ENCODE measurements around the gene UIMC1. TPM values are rescaled to one million over a fixed set of nuclear protein-coding genes. Genes with fewer than 3 reads are reported as not detected.

UIMC1 gene
- total RNA-seq, 1 donor from 2014 or later = 40.9 TPM

DNA sequence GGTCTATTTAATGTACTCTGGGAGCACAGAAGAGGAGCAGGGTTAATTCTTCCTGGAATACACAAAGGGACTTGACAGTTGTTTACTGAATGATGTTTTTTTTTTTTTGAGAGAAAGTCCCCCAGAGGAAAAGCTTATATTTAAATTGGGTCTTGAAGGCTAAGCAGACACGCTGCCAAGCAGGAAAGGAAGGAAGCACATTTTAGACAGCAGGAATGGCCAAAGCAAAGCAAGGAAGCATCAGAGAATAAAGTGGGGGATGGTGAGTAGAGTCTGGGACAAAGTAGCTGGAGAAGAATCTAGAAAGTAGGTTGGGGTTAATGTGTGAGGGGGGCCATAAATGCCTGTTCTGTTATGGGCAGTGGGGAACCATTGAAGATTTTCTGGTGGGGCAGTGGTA is 37.4 kb upstream of the UIMC1 start:
- Mint-ChIP-seq H3K36me3 (ENCODE audit: low read depth, unreplicated experiment) (peaks cover 14% of the 10 kb centered on the region), H3K4me1 (ENCODE audit: unreplicated experiment) (peaks cover 16% of the 10 kb centered on the region), H3K4me3 (ENCODE audit: unreplicated experiment) (peak overlapping the region; percentile 38)

DNA sequence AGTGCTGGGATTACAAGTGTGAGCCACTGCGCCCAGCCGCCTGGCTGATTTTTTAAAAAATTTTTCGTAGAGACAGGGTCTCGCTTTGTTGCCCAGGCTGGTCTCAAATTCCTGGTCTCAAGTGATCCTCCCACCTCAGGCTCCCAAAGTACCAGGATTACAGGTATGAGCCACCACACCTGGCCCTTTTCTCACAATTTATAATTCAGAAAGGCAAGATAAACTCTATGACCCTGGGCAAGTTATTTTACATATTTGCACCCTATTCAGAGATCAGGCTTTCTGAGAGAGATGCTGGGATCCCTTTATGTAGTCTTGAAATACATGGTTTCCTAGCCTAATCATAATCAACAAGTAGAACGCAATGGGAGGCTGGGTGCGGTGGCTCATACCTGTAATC is 36.5 kb upstream of the UIMC1 start:
- no peak for DNase-seq (ENCODE audit: low spot score)
- H3K4me1 Mint-ChIP-seq (ENCODE audit: unreplicated experiment) = peaks cover 16% of the 10 kb centered on the region
- H3K27me3 Mint-ChIP-seq (ENCODE audit: unreplicated experiment) = no peaks in the 10 kb centered on the region
- H3K4me3 Mint-ChIP-seq (ENCODE audit: unreplicated experiment) = no peak overlapping the region
- H3K9me3 Mint-ChIP-seq (ENCODE audit: unreplicated experiment) = no peaks in the 10 kb centered on the region
- H3K27ac Mint-ChIP-seq (ENCODE audit: unreplicated experiment) = no peak overlapping the region
- TF ChIP-seq, protein P1, sequence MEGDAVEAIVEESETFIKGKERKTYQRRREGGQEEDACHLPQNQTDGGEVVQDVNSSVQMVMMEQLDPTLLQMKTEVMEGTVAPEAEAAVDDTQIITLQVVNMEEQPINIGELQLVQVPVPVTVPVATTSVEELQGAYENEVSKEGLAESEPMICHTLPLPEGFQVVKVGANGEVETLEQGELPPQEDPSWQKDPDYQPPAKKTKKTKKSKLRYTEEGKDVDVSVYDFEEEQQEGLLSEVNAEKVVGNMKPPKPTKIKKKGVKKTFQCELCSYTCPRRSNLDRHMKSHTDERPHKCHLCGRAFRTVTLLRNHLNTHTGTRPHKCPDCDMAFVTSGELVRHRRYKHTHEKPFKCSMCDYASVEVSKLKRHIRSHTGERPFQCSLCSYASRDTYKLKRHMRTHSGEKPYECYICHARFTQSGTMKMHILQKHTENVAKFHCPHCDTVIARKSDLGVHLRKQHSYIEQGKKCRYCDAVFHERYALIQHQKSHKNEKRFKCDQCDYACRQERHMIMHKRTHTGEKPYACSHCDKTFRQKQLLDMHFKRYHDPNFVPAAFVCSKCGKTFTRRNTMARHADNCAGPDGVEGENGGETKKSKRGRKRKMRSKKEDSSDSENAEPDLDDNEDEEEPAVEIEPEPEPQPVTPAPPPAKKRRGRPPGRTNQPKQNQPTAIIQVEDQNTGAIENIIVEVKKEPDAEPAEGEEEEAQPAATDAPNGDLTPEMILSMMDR (IDR thresholded peaks at IDR 0.05; ENCODE audit: unreplicated experiment) = no peak
- H3K36me3 Mint-ChIP-seq (ENCODE audit: low read depth, unreplicated experiment) = peaks cover 14% of the 10 kb centered on the region

More for the DNA sequence above, 37.4 kb upstream of the UIMC1 start:
- Mint-ChIP-seq H3K27ac (ENCODE audit: unreplicated experiment) (peak overlapping the region; percentile 19), H3K27me3 (ENCODE audit: unreplicated experiment) (no peaks in the 10 kb centered on the region), H3K9me3 (ENCODE audit: unreplicated experiment) (no peaks in the 10 kb centered on the region)
- no peak for DNase-seq (ENCODE audit: low spot score)
- TF ChIP-seq, protein P1 (IDR thresholded peaks at IDR 0.05; ENCODE audit: unreplicated experiment) = no peak

DNA sequence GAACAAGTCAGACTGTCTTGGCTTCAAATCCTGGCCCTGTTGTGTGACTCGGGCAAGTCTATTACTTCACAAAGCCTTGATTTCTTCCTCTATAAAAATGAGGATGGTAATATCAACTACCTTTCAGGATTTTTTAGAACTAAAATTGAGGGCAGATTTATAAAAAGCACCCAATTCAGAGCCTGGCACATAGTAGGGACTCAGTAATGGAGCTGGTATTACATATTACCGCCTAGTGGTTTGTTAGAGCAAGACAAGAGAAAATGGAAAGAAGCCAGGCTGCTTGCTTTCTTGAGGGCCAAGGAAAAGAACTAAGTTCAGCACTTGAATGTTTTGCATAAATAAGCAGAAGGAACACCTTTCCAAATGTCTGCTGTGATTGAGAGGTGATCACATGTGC is 35.4 kb upstream of the UIMC1 start:
- Mint-ChIP-seq H3K4me3 (ENCODE audit: unreplicated experiment) (no peak overlapping the region), H3K27me3 (ENCODE audit: unreplicated experiment) (no peaks in the 10 kb centered on the region), H3K27ac (ENCODE audit: unreplicated experiment) (no peak overlapping the region), H3K36me3 (ENCODE audit: low read depth, unreplicated experiment) (peaks cover 14% of the 10 kb centered on the region), H3K4me1 (ENCODE audit: unreplicated experiment) (peaks cover 16% of the 10 kb centered on the region), H3K9me3 (ENCODE audit: unreplicated experiment) (no peaks in the 10 kb centered on the region)
- TF ChIP-seq, protein P1 (IDR thresholded peaks at IDR 0.05; ENCODE audit: unreplicated experiment) = no peak
- DNase-seq (ENCODE audit: low spot score) = no peak

DNA sequence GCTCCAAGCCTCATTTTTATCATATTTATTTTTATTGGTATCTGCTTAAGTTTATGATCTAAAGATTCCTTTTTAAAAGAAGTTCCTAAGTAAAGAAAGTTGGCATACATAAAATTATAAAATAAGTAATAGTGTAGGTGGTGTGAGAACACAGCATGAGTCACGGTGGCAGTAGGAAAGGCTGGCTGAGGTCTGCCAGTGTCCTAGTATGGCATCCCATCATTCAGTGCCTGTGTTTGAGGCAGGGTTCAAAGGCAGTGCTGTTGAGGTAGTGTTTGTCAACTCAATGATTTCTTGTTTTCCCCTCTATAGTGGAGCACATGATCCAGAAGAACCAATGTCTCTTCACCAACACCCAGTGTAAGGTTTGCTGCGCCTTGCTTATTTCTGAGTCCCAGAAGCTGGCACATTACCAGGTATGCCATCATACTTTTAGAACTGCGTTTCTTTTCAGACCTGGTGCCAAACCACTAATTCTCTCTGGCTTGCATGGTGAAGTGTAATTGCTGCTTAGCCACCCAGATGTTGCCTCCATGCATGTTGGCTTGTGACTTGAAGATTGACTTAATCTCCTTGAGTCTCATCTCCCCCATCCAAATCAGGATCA is 34.3 kb upstream of the UIMC1 start:
- H3K27me3 Mint-ChIP-seq (ENCODE audit: unreplicated experiment) = no peaks in the 10 kb centered on the region
- peaks cover 24% of the 10 kb centered on the region for H3K4me1 Mint-ChIP-seq (ENCODE audit: unreplicated experiment)
- TF ChIP-seq, protein P1 (IDR thresholded peaks at IDR 0.05; ENCODE audit: unreplicated experiment) = no peak
- H3K9me3 Mint-ChIP-seq (ENCODE audit: unreplicated experiment) = no peaks in the 10 kb centered on the region
- no peak overlapping the region for H3K27ac Mint-ChIP-seq (ENCODE audit: unreplicated experiment)
- no peak overlapping the region for H3K4me3 Mint-ChIP-seq (ENCODE audit: unreplicated experiment)
- peaks cover 14% of the 10 kb centered on the region for H3K36me3 Mint-ChIP-seq (ENCODE audit: low read depth, unreplicated experiment)
- DNase-seq (ENCODE audit: low spot score) = no peak

DNA sequence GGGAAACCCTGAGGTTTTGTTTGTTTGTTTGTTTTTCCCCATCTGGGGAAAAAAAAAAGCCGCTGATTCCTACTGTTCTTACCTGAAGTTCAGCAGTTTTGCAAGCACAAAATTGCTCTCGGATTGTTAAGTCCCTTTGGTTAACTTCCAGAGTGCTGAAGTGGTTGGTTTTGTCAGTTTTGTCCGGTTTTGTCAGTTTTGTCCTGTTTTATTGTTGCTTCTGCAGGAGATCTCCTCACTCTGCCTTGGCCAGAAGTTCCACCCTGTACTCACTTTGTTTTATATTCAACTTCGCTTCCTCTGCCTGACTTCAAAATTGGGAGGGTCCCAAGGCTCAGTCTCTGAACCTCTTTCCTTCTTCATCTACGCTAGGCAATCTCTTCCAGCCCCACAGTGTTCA is 30.3 kb upstream of the UIMC1 start:
- H3K9me3 Mint-ChIP-seq (ENCODE audit: unreplicated experiment) = no peaks in the 10 kb centered on the region
- no peak overlapping the region for H3K4me3 Mint-ChIP-seq (ENCODE audit: unreplicated experiment)
- H3K27me3 Mint-ChIP-seq (ENCODE audit: unreplicated experiment) = peaks cover 2% of the 10 kb centered on the region
- TF ChIP-seq, protein P1 (IDR thresholded peaks at IDR 0.05; ENCODE audit: unreplicated experiment) = no peak
- peaks cover 11% of the 10 kb centered on the region for H3K4me1 Mint-ChIP-seq (ENCODE audit: unreplicated experiment)
- H3K27ac Mint-ChIP-seq (ENCODE audit: unreplicated experiment) = no peak overlapping the region
- DNase-seq (ENCODE audit: low spot score) = no peak
- H3K36me3 Mint-ChIP-seq (ENCODE audit: low read depth, unreplicated experiment) = peaks cover 8% of the 10 kb centered on the region

Measured in endothelial cell (in vitro differentiated cells).